Neuronal stem cell (in vitro differentiated cells): Measurements from ENCODE around the gene CFAP77.
A peak's percentile ranks its signal among the peaks of the same experiment; 100 is the strongest.
"Not testable (repeated sequence)": the region's sequence is repeated elsewhere in the genome, so short reads cannot be mapped to it uniquely, and the experiment has no call there.

ENCODE experiments used
- DNase-seq: peaks from one replicate; pipeline ENCODE4 v3.0.0-alpha.2; 2013; ENCODE audit warnings: low spot score
- H2AFZ ChIP-seq: one replicate; pipeline ENCODE4 v1.6.1; 2013; ENCODE audit warnings: mild to moderate bottlenecking, low read length, inconsistent platforms
- H2AK5ac ChIP-seq: 2 replicates; pipeline ENCODE4 v1.6.1; 2013; ENCODE audit warnings: low read depth, mild to moderate bottlenecking, inconsistent platforms, low read length, moderate library complexity, mixed read lengths
- H2BK120ac ChIP-seq: 2 replicates; pipeline ENCODE4 v1.6.1; 2013; ENCODE audit warnings: low read depth, mild to moderate bottlenecking, inconsistent platforms, low read length, moderate library complexity, mixed read lengths
- H2BK12ac ChIP-seq: one replicate; pipeline ENCODE4 v1.6.1; 2013; ENCODE audit warnings: low read length, inconsistent platforms
- H2BK15ac ChIP-seq: 2 replicates; pipeline ENCODE4 v1.6.1; 2013; ENCODE audit warnings: mild to moderate bottlenecking, low read length, inconsistent platforms, mixed read lengths
- H2BK5ac ChIP-seq: one replicate; pipeline ENCODE4 v1.6.1; 2013; ENCODE audit warnings: inconsistent platforms, mild to moderate bottlenecking, low read length, moderate library complexity
- H3K14ac ChIP-seq: one replicate; pipeline ENCODE4 v1.6.1; 2013; ENCODE audit warnings: low read length, inconsistent platforms
- H3K18ac ChIP-seq: 2 replicates; pipeline ENCODE4 v1.6.1; 2013; ENCODE audit warnings: low read length, inconsistent platforms
- H3K23ac ChIP-seq: 2 replicates; pipeline ENCODE4 v1.6.1; 2013; ENCODE audit warnings: low read depth, mild to moderate bottlenecking, mixed read lengths, low read length, inconsistent platforms; ENCODE audit not compliant: poor library complexity
- H3K27ac ChIP-seq: replicated peaks from 3 replicates; pipeline ENCODE4 v1.5.1; 2013; ENCODE audit warnings: low read length, inconsistent platforms
- H3K27me3 ChIP-seq, 3 experiments: 2 replicates each; pipeline ENCODE4 v1.6.1; 2013; ENCODE audit warnings: low read length in 3 of 3, mild to moderate bottlenecking in 2 of 3, inconsistent platforms in 1 of 3, low read depth in 1 of 3, mixed read lengths in 1 of 3, moderate library complexity in 1 of 3; ENCODE audit not compliant: control insufficient read depth in 3 of 3, insufficient read depth in 3 of 3
- H3K36me3 ChIP-seq, 2 donors: replicated peaks in 1 of 2; 2 replicates each; pipeline ENCODE4 v1.6.1; 2013; ENCODE audit warnings: low read length in 2 of 2; ENCODE audit not compliant: control insufficient read depth in 2 of 2, insufficient read depth in 2 of 2
- H3K4ac ChIP-seq: 2 replicates; pipeline ENCODE4 v1.6.1; 2013; ENCODE audit warnings: inconsistent platforms, mild to moderate bottlenecking, low read length, moderate library complexity
- H3K4me1 ChIP-seq, 2 donors: 1 replicate in 1 of 2; 2 replicates in 1 of 2; pipeline ENCODE4 v1.6.1; 2013; ENCODE audit warnings: low read length in 2 of 2, low read depth in 1 of 2; ENCODE audit not compliant: control insufficient read depth in 2 of 2, insufficient read depth in 1 of 2
- H3K4me2 ChIP-seq: one replicate; pipeline ENCODE4 v1.6.1; 2013; ENCODE audit warnings: mild to moderate bottlenecking, low read length, inconsistent platforms; ENCODE audit not compliant: insufficient read depth, poor library complexity, severe bottlenecking
- H3K4me3 ChIP-seq, 2 donors: 2 replicates each; pipeline ENCODE4 v1.5.1; 2013; ENCODE audit warnings: low read length in 2 of 2, mild to moderate bottlenecking in 2 of 2, inconsistent platforms in 1 of 2, moderate library complexity in 1 of 2
- H3K79me1 ChIP-seq: one replicate; pipeline ENCODE4 v1.6.1; 2013; ENCODE audit warnings: low read depth, mild to moderate bottlenecking, inconsistent platforms, low read length, moderate library complexity
- H3K9ac ChIP-seq: one replicate; pipeline ENCODE4 v1.6.1; 2013; ENCODE audit warnings: mild to moderate bottlenecking, low read depth, low read length, inconsistent platforms; ENCODE audit not compliant: poor library complexity
- H3K9me3 ChIP-seq, 2 donors: replicated peaks in 1 of 2; 2 replicates each; pipeline versions ENCODE3 to v1.6.1; 2013; ENCODE audit warnings: low read length in 2 of 2, mild to moderate bottlenecking in 2 of 2, inconsistent platforms in 1 of 2, low read depth in 1 of 2, mixed read lengths in 1 of 2, moderate library complexity in 1 of 2; ENCODE audit not compliant: control insufficient read depth in 2 of 2, insufficient read depth in 1 of 2
- H4K8ac ChIP-seq: one replicate; pipeline ENCODE4 v1.6.1; 2013; ENCODE audit warnings: low read depth, mild to moderate bottlenecking, inconsistent platforms, low read length, moderate library complexity
- H4K91ac ChIP-seq: one replicate; pipeline ENCODE4 v1.6.1; 2013; ENCODE audit warnings: low read length, low read depth, mild to moderate bottlenecking, inconsistent platforms; ENCODE audit not compliant: poor library complexity
- WGBS, 2 donors: extraction: QIAGEN DNeasy Blood & Tissue Kit; methylation state at CpG; one replicate each; pipeline ENCODE4 v1.1.7; 2013; ENCODE audit warnings: missing lambda C conversion rate in 2 of 2, mixed read lengths in 1 of 2; ENCODE audit not compliant: insufficient read length in 2 of 2, insufficient replicate concordance in 1 of 2; ENCODE audit errors: extremely low coverage in 2 of 2; 5-methylcytosine and 5-hydroxymethylcytosine counted together

CFAP77 gene

DNA sequence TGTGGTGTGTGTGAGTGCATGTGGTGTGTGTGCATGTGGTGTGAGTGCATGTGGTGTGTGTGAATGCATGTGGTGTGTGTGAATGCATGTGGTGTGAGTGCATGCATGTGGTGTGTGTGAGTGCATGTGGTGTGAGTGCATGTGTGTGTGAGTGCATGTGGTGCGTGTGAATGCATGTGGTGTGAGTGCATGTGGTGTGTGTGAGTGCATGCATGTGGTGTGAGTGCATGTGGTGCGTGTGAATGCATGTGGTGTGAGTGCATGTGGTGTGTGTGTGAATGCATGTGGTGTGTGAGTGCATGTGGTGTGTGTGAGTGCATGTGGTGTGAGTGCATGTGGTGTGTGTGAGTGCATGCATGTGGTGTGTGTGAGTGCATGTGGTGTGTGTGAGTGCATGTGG, 32.2 kb upstream of the CFAP77 start:
- not testable (repeated sequence) for H2AK5ac ChIP-seq, H2BK15ac ChIP-seq, H2BK12ac ChIP-seq, H3K79me1 ChIP-seq, H3K14ac ChIP-seq, H3K27ac ChIP-seq, DNase-seq, H3K27me3 ChIP-seq, H3K18ac ChIP-seq, H3K4ac ChIP-seq, H2AFZ ChIP-seq, H2BK5ac ChIP-seq, H3K4me2 ChIP-seq, H2BK120ac ChIP-seq, H4K91ac ChIP-seq, H3K4me1 ChIP-seq
- Histone ChIP-seq H3K9ac (peak overlapping the region; percentile 70), H4K8ac (peak overlapping the region; percentile 99), H3K9me3 (peaks cover 6 to 12% of the 10 kb centered on the region in 2 donors), H3K4me3 (peak overlapping the region in 1 of 2 donors; percentile 73), H3K23ac (peak overlapping the region; percentile 80), H3K36me3 (peaks cover 42 to 82% of the 10 kb centered on the region in 2 donors)
- no CpG with 5 or more reads among the region's 2 CpGs for WGBS, 2 donors

DNA sequence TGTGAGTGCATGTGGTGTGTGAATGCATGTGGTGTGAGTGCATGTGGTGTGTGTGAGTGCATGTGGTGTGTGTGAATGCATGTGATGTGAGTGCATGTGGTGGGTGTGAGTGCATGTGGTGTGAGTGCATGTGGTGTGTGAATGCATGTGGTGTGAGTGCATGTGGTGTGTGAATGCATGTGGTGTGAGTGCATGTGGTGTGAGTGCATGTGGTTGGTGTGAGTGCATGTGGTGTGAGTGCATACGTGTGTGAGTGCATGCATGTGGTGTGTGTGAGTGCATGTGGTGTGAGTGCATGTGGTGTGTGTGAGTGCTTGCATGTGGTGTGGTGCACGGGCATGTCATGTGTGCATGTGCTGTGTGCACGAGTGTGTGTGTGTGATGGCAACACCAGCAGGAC, 31.6 kb upstream of the CFAP77 start:
- peaks cover 6 to 12% of the 10 kb centered on the region in 2 donors for H3K9me3 ChIP-seq
- H3K79me1 ChIP-seq, H3K27me3 ChIP-seq, H2BK15ac ChIP-seq, H3K14ac ChIP-seq, H2BK5ac ChIP-seq, H3K4me1 ChIP-seq, H4K8ac ChIP-seq, H2AK5ac ChIP-seq, H3K4me2 ChIP-seq, H3K23ac ChIP-seq, DNase-seq, H3K18ac ChIP-seq, H3K27ac ChIP-seq, H3K4ac ChIP-seq, H2AFZ ChIP-seq, H4K91ac ChIP-seq, H2BK120ac ChIP-seq: not testable (repeated sequence)
- peak overlapping the region in 1 of 2 donors; percentile 72 for H3K4me3 ChIP-seq
- H3K9ac ChIP-seq: peak overlapping the region; percentile 60
- WGBS, 2 donors: no CpG with 5 or more reads among the region's 3 CpGs
- peaks cover 43 to 86% of the 10 kb centered on the region in 2 donors for H3K36me3 ChIP-seq
- peak overlapping the region; percentile 16 for H2BK12ac ChIP-seq

DNA sequence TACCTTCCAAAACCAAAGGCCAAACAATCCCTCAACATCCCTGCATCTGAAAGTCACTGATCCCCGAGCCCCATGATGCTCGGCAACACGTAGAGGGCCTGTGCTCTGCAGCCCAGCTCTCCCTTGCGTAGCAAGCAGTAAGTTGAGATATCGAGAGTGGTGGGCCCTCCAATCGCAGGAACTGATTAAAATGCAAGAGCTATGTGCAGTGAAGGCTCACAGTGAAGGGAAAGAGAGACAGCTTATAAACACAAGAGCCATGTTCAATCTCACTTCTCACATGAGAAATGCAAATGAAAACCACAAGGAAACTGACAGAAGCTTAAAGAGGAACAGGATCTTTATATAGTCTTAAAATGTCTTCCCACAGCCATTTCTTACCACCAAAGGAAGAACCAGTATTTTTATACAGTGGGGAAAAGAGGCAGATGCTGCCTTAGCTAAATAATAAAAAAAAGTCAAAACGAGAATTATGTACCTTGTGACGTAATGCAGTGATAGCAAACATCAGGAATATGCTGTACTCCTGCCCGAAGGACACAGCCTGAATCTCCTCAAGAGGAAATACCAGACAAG, 28.0 kb upstream of the CFAP77 start:
- H2AFZ ChIP-seq: no peak overlapping the region
- no peak overlapping the region for H2BK15ac ChIP-seq
- no peak overlapping the region for H4K8ac ChIP-seq
- peaks cover 0 to 2% (median 0%) of the 10 kb centered on the region in 3 experiments for H3K27me3 ChIP-seq
- no peak overlapping the region for H3K4ac ChIP-seq
- no peak overlapping the region for H3K4me2 ChIP-seq
- H3K9ac ChIP-seq: no peak overlapping the region
- no peak overlapping the region for H3K27ac ChIP-seq
- H3K18ac ChIP-seq: no peak overlapping the region
- H3K23ac ChIP-seq: no peak overlapping the region
- peaks cover 5% of the 10 kb centered on the region for H3K79me1 ChIP-seq
- no peak overlapping the region for H3K4me3 ChIP-seq
- no peak overlapping the region for H2BK120ac ChIP-seq
- no peak overlapping the region for H2BK12ac ChIP-seq
- no CpG with 5 or more reads among the region's 9 CpGs for WGBS, 2 donors
- no peak for DNase-seq
- no peak overlapping the region for H2BK5ac ChIP-seq
- peaks cover 51 to 94% of the 10 kb centered on the region in 2 donors for H3K36me3 ChIP-seq
- peaks cover 6 to 10% of the 10 kb centered on the region in 2 donors for H3K9me3 ChIP-seq
- H4K91ac ChIP-seq: no peak overlapping the region
- no peak overlapping the region for H2AK5ac ChIP-seq
- no peak overlapping the region for H3K14ac ChIP-seq
- no peaks in the 10 kb centered on the region for H3K4me1 ChIP-seq

DNA sequence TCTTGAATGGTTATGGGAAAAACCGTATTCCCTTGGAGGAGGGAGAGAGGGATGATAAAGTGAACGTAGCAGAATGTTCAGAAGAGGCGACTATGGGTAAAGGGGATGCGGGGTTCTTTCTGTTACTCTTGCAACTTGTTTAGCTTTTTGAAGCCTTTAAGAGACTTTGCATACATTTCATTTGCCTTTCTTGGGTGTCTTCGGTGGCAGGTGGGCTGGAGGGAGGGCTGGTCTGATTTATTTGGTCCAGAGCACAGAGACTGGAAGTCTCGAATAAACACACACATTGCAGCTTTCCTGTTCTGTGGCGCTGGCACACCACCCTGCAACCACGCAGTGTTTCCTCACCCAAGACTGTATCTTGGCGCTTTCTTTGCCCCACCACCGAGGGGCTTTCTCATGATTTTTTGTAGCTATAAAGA, 26.5 kb upstream of the CFAP77 start:
- Histone ChIP-seq H2AK5ac (no peak overlapping the region), H3K9ac (no peak overlapping the region), H3K23ac (no peak overlapping the region), H3K9me3 (peaks cover 2% of the 10 kb centered on the region in 2 donors), H4K8ac (no peak overlapping the region), H2BK15ac (no peak overlapping the region), H4K91ac (no peak overlapping the region), H2BK12ac (no peak overlapping the region), H3K36me3 (peaks cover 47 to 94% of the 10 kb centered on the region in 2 donors), H3K27me3 (no peaks in the 10 kb centered on the region), H3K4ac (no peak overlapping the region), H3K18ac (no peak overlapping the region), H3K14ac (no peak overlapping the region), H3K4me1 (no peaks in the 10 kb centered on the region), H2BK120ac (no peak overlapping the region), H2AFZ (no peak overlapping the region), H3K4me3 (no peak overlapping the region), H3K79me1 (peaks cover 1% of the 10 kb centered on the region), H2BK5ac (no peak overlapping the region), H3K4me2 (no peak overlapping the region), H3K27ac (no peak overlapping the region)
- DNase-seq: no peak
- WGBS, 2 donors: no CpG with 5 or more reads among the region's 10 CpGs
